HCT116 (cell line): Measurements from ENCODE around the gene TNNC1. TPM values are rescaled to one million over a fixed set of nuclear protein-coding genes. Genes with fewer than 3 reads are reported as not detected.

ENCODE experiments used
- ATAC-seq: fragments of 200-7000 bp; cut with Tn5 transposase; 2 replicates; pipeline ENCODE4 v1.9.1; 2020; ENCODE audit warnings: mild to moderate bottlenecking, moderate library complexity
- BruUV-seq: library from RNA; stranded (reverse); fragments of 400-500 nt; replicated peaks from 2 replicates; lab custom pipeline; 2021; lab: Mats Ljungman, UMichigan
- CTCF ChIA-PET: fragments of 300-600 bp; sonication (Branson Sonifier 250); formaldehyde crosslinking; loops from one replicate; lab custom pipeline; 2021; ENCODE audit warnings: antibody characterized with exemption; lab: Charles Lee
- POLR2A ChIA-PET: fragments of 300-600, 350-600 bp; sonication (Branson Sonifier 250); formaldehyde crosslinking; loops from one replicate; lab custom pipeline; 2021; ENCODE audit warnings: antibody characterized with exemption; lab: Charles Lee
- RAD21 ChIA-PET, 2 experiments: fragments of 300-600 bp; sonication (Branson Sonifier 250); formaldehyde crosslinking; loops; one replicate each; lab custom pipeline; 2023; ENCODE audit warnings: low total read pairs in 2 of 2; ENCODE audit not compliant: uncharacterized antibody in 2 of 2, unreplicated experiment in 2 of 2, low non-redundant PET in 1 of 2; lab: Charles Lee
- DNase-seq: peaks from one replicate; pipeline ENCODE4 v3.0.0-alpha.2; 2010; ENCODE audit warnings: low read depth, low spot score
- H2AFZ ChIP-seq: fragments of 200-600 bp; shearing (Covaris generic), sonication (generic); 2 replicates; pipeline ENCODE4 v1.6.1; 2017; ENCODE audit warnings: low read depth, mixed run types, mixed read lengths, antibody characterized with exemption, low read length; ENCODE audit not compliant: poor library complexity, severe bottlenecking
- H3K27ac ChIP-seq: 2 replicates; pipeline ENCODE4 v1.5.1; 2012; ENCODE audit warnings: low read depth, low read length
- H3K27me3 ChIP-seq: fragments of 200-600 bp; sonication (generic); 2 replicates; pipeline ENCODE4 v1.6.1; 2016; ENCODE audit warnings: mixed run types, low read length, mixed read lengths; ENCODE audit not compliant: insufficient read depth
- H3K36me3 ChIP-seq, 2 experiments: fragments of 200-500 bp in 1 of 2; fragments of 200-600 bp in 1 of 2; sonication (Bioruptor generic) in 1 of 2; sonication (generic) in 1 of 2; 2 replicates each; pipeline versions ENCODE4 v1.5.1 to v1.6.1; 2014 to 2016; ENCODE audit warnings: low read length in 2 of 2, inconsistent platforms in 1 of 2, mixed read lengths in 1 of 2, mixed run types in 1 of 2; ENCODE audit not compliant: insufficient read depth in 2 of 2, control insufficient read depth in 1 of 2
- H3K4me1 ChIP-seq, 2 experiments: fragments of 200-600 bp in 1 of 2; sonication (generic) in 1 of 2; 2 replicates each; pipeline versions ENCODE4 v1.5.1 to v1.6.1; 2012 to 2017; ENCODE audit warnings: low read length in 2 of 2, inconsistent platforms in 1 of 2, mild to moderate bottlenecking in 1 of 2, mixed read lengths in 1 of 2, mixed run types in 1 of 2, moderate library complexity in 1 of 2; ENCODE audit not compliant: insufficient read depth in 2 of 2, control insufficient read depth in 1 of 2
- H3K4me2 ChIP-seq: fragments of 200-600 bp; sonication (generic); 2 replicates; pipeline ENCODE4 v1.6.1; 2017; ENCODE audit warnings: mixed run types, low read length, mixed read lengths
- H3K4me3 ChIP-seq, 2 experiments: fragments of 200-600 bp in 1 of 2; sonication (generic) in 1 of 2; replicated peaks in 1 of 2; 2 replicates each; pipeline ENCODE4 v1.5.1; 2011 to 2016; ENCODE audit warnings: low read length in 2 of 2, control low read depth in 1 of 2, low read depth in 1 of 2, mild to moderate bottlenecking in 1 of 2, mixed read lengths in 1 of 2, mixed run types in 1 of 2
- H3K79me2 ChIP-seq: fragments of 200-600 bp; sonication (generic); 2 replicates; pipeline ENCODE4 v1.6.1; 2017; ENCODE audit warnings: mild to moderate bottlenecking, mixed run types, low read length, moderate library complexity, mixed read lengths; ENCODE audit not compliant: insufficient read depth
- H3K9ac ChIP-seq: fragments of 200-600 bp; sonication (generic); 2 replicates; pipeline ENCODE4 v1.6.1; 2016; ENCODE audit warnings: low read length, mixed read lengths
- H3K9me2 ChIP-seq: fragments of 200-600 bp; sonication (generic), shearing (Covaris generic); 2 replicates; pipeline ENCODE4 v1.6.1; 2017; ENCODE audit warnings: mixed run types, mild to moderate bottlenecking, moderate library complexity; ENCODE audit not compliant: insufficient read depth
- H3K9me3 ChIP-seq, 2 experiments: fragments of 200-500 bp in 1 of 2; fragments of 200-600 bp in 1 of 2; sonication (Bioruptor generic) in 1 of 2; sonication (generic) in 1 of 2; 2 replicates each; pipeline ENCODE4 v1.6.1; 2014 to 2017; ENCODE audit warnings: low read length in 2 of 2, mixed read lengths in 2 of 2, inconsistent platforms in 1 of 2, low read depth in 1 of 2, mild to moderate bottlenecking in 1 of 2, mixed run types in 1 of 2, moderate library complexity in 1 of 2; ENCODE audit not compliant: control insufficient read depth in 1 of 2, insufficient read depth in 1 of 2
- H4K20me1 ChIP-seq: fragments of 200-600 bp; sonication (generic), shearing (Covaris generic); 2 replicates; pipeline ENCODE4 v1.6.1; 2017; ENCODE audit warnings: mixed run types, mild to moderate bottlenecking, moderate library complexity; ENCODE audit not compliant: insufficient read depth
- ATF3 ChIP-seq: IDR thresholded peaks from 2 replicates; pipeline ENCODE4 v1.6.1; 2012
- CBX3 ChIP-seq: IDR thresholded peaks from 2 replicates; pipeline ENCODE4 v1.6.1; 2012; ENCODE audit warnings: low read depth
- CEBPB ChIP-seq: IDR thresholded peaks from 2 replicates; pipeline ENCODE4 v1.6.1; 2012; ENCODE audit warnings: low read depth
- ELF1 ChIP-seq: IDR thresholded peaks from 2 replicates; pipeline ENCODE4 v1.6.1; 2012; ENCODE audit warnings: low read depth, borderline replicate concordance
- EZH2phosphoT487 ChIP-seq: fragments of 200-600 bp; IDR thresholded peaks from 2 replicates; pipeline ENCODE4 v1.6.1; 2018; ENCODE audit warnings: antibody characterized with exemption, borderline replicate concordance
- FOSL1 ChIP-seq: IDR thresholded peaks from 2 replicates; pipeline ENCODE4 v1.6.1; 2012; ENCODE audit warnings: low read depth
- POLR2A ChIP-seq: IDR thresholded peaks from 2 replicates; pipeline ENCODE4 v1.7.0; 2011; ENCODE audit warnings: borderline replicate concordance; ENCODE audit not compliant: insufficient read depth, insufficient read length; ENCODE audit errors: extremely low read depth
- POLR2AphosphoS5 ChIP-seq: IDR thresholded peaks from 2 replicates; pipeline ENCODE4 v1.6.1; 2011; ENCODE audit warnings: mild to moderate bottlenecking, low read depth, low read length, moderate library complexity
- RAD21 ChIP-seq: IDR thresholded peaks from 2 replicates; pipeline ENCODE4 v1.6.1; 2012; ENCODE audit warnings: low read depth, mild to moderate bottlenecking
- REST ChIP-seq: IDR thresholded peaks from 2 replicates; pipeline ENCODE4 v1.6.1; 2012; ENCODE audit warnings: low read depth
- SIN3A ChIP-seq: IDR thresholded peaks from 2 replicates; pipeline ENCODE4 v1.6.1; 2012; ENCODE audit warnings: low read depth
- SP1 ChIP-seq: IDR thresholded peaks from 2 replicates; pipeline ENCODE4 v1.6.1; 2012; ENCODE audit warnings: low read depth
- SRF ChIP-seq: IDR thresholded peaks from 2 replicates; pipeline ENCODE4 v1.6.1; 2012; ENCODE audit warnings: low read depth
- YY1 ChIP-seq: IDR thresholded peaks from 2 replicates; pipeline ENCODE4 v1.6.1; 2011; ENCODE audit warnings: low read length, low read depth, moderate library complexity, mild to moderate bottlenecking; ENCODE audit not compliant: insufficient replicate concordance; ENCODE audit errors: extremely low read depth
- ZFX ChIP-seq: fragments of 450-650 bp; IDR thresholded peaks from 2 replicates; pipeline ENCODE4 v1.6.1; 2017
- ZNF274 ChIP-seq: fragments of 200-500 bp; sonication (Bioruptor generic); IDR thresholded peaks from 2 replicates; pipeline ENCODE4 v1.6.1; 2014; ENCODE audit warnings: mild to moderate bottlenecking, low read depth, low read length, inconsistent platforms
- intact Hi-C: fragments of 100-400 bp; cut with micrococcal nuclease; formaldehyde crosslinking; loops from 2 replicates; pipeline ENCODE4 v1.10.0; 2022
- total RNA-seq: library from RNA; stranded (reverse); gene quantifications from one replicate; pipeline ENCODE4 v1.2.1, GENCODE V29; 2021; ENCODE audit not compliant: unreplicated experiment
- TF ChIP-seq, protein P1 (sequence below): IDR thresholded peaks from 2 replicates; pipeline ENCODE4 v1.6.1; 2011; ENCODE audit warnings: mild to moderate bottlenecking, low read length, moderate library complexity; ENCODE audit not compliant: insufficient replicate concordance; ENCODE audit errors: extremely low read depth

TNNC1 gene
- total RNA-seq, 1 experiment from 2014 or later, result 2.2 TPM

DNA sequence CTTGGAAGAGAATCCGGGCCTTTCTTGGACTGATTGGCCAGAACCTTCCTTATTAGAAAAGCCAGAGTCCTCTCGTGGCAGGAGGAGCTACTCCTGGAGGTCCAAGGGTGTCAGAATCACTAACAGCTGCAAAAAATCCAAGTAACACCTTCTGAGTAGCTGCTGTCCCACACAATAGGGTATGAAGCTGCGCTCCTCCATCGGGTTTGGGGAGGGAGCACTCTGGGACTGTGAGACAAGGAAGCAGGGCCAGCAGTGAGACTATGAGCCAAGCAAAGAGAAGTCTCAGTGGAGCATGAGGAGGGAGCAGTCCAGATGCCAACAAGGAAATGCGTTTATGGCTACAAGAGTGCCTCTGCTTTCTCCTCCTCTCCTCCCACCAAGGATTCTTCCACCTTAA, 30.7 kb downstream of the TNNC1 start (continued):
- TF ChIP-seq REST (no peak), CEBPB (no peak), FOSL1 (no peak), YY1 (no peak)

GRCh38 chr3:52422669-52423068, 31.2 kb downstream of the TNNC1 start:
- H3K79me2 ChIP-seq, result no peaks in the 10 kb centered on the region
- H3K36me3 ChIP-seq, result no peaks in the 10 kb centered on the region
- CTCF ChIA-PET, result interaction anchor here (0.9 kb wide), 1 partner anchor 10 kb away, joined by 4 read pairs; no protein-coding TSS in a partner anchor
- H2AFZ ChIP-seq, result no peak overlapping the region
- no peak overlapping the region for H3K4me3 ChIP-seq
- RAD21 ChIA-PET, result no interaction called here
- no peaks in the 10 kb centered on the region for H3K4me1 ChIP-seq
- H3K9me2 ChIP-seq, result no peaks in the 10 kb centered on the region
- POLR2A ChIA-PET, result no interaction called here
- no peak overlapping the region for H3K9ac ChIP-seq
- ATAC-seq (no peak), DNase-seq (no peak)
- no peak overlapping the region for H3K27ac ChIP-seq
- no peak overlapping the region for H3K4me2 ChIP-seq
- H3K27me3 ChIP-seq, result no peaks in the 10 kb centered on the region
- intact Hi-C loops, result no loop called here
- no TSS peak for BruUV-seq
- no peaks in the 10 kb centered on the region for H3K9me3 ChIP-seq
- H4K20me1 ChIP-seq, result no peaks in the 10 kb centered on the region
- TF ChIP-seq, protein P1, sequence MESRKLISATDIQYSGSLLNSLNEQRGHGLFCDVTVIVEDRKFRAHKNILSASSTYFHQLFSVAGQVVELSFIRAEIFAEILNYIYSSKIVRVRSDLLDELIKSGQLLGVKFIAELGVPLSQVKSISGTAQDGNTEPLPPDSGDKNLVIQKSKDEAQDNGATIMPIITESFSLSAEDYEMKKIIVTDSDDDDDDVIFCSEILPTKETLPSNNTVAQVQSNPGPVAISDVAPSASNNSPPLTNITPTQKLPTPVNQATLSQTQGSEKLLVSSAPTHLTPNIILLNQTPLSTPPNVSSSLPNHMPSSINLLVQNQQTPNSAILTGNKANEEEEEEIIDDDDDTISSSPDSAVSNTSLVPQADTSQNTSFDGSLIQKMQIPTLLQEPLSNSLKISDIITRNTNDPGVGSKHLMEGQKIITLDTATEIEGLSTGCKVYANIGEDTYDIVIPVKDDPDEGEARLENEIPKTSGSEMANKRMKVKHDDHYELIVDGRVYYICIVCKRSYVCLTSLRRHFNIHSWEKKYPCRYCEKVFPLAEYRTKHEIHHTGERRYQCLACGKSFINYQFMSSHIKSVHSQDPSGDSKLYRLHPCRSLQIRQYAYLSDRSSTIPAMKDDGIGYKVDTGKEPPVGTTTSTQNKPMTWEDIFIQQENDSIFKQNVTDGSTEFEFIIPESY, result no peak
- TF ChIP-seq ZNF274 (no peak), YY1 (no peak), POLR2A (no peak), FOSL1 (no peak), SP1 (no peak), SIN3A (no peak), REST (no peak), CBX3 (no peak), POLR2AphosphoS5 (no peak), RAD21 (no peak), ZFX (no peak), ELF1 (no peak), ATF3 (no peak), SRF (no peak), EZH2phosphoT487 (no peak)
